ENCODE data around the gene RIOX2.

The RIOX2 gene

GRCh38 chr3:97999103-97999502 lies 26.9 kb upstream of the RIOX2 start:
- H3K9me3 Mint-ChIP-seq (ENCODE audit: low read depth), result no peaks in the 10 kb centered on the region
- H3K27me3 Mint-ChIP-seq, result no peaks in the 10 kb centered on the region
- H3K36me3 Mint-ChIP-seq, result no peaks in the 10 kb centered on the region
- peaks cover 7% of the 10 kb centered on the region for H3K4me1 Mint-ChIP-seq (ENCODE audit: low read depth)
- H3K4me3 Mint-ChIP-seq, result no peak overlapping the region
- H3K27ac Mint-ChIP-seq, result no peak overlapping the region

GRCh38 chr3:97996988-97997387 lies 24.8 kb upstream of the RIOX2 start:
- Mint-ChIP-seq H3K27ac (no peak overlapping the region), H3K9me3 (ENCODE audit: low read depth) (no peaks in the 10 kb centered on the region), H3K4me3 (no peak overlapping the region), H3K36me3 (no peaks in the 10 kb centered on the region), H3K27me3 (no peaks in the 10 kb centered on the region), H3K4me1 (ENCODE audit: low read depth) (peaks cover 1% of the 10 kb centered on the region)

- Mint-ChIP-seq H3K27me3 (no peaks in the 10 kb centered on the region), H3K9me3 (ENCODE audit: low read depth) (no peaks in the 10 kb centered on the region), H3K27ac (no peak overlapping the region), H3K4me3 (no peak overlapping the region), H3K4me1 (ENCODE audit: low read depth) (peaks cover 19% of the 10 kb centered on the region), H3K36me3 (no peaks in the 10 kb centered on the region)
These were observed 22.2 kb upstream of the RIOX2 start for GRCh38 chr3:97994328-97994945.

- no peaks in the 10 kb centered on the region for H3K9me3 Mint-ChIP-seq (ENCODE audit: low read depth)
- H3K4me3 Mint-ChIP-seq, result no peak overlapping the region
- peaks cover 19% of the 10 kb centered on the region for H3K4me1 Mint-ChIP-seq (ENCODE audit: low read depth)
- H3K27me3 Mint-ChIP-seq, result no peaks in the 10 kb centered on the region
- H3K36me3 Mint-ChIP-seq, result no peaks in the 10 kb centered on the region
- no peak overlapping the region for H3K27ac Mint-ChIP-seq
These were observed 21.3 kb upstream of the RIOX2 start for GRCh38 chr3:97993526-97993925.

GRCh38 chr3:97992547-97993173 lies 20.4 kb upstream of the RIOX2 start:
- H3K4me3 Mint-ChIP-seq, result no peak overlapping the region
- H3K27ac Mint-ChIP-seq, result no peak overlapping the region
- H3K36me3 Mint-ChIP-seq, result no peaks in the 10 kb centered on the region
- peaks cover 19% of the 10 kb centered on the region for H3K4me1 Mint-ChIP-seq (ENCODE audit: low read depth)
- H3K9me3 Mint-ChIP-seq (ENCODE audit: low read depth), result no peaks in the 10 kb centered on the region
- H3K27me3 Mint-ChIP-seq, result no peaks in the 10 kb centered on the region

GRCh38 chr3:97991293-97991682 lies 19.1 kb upstream of the RIOX2 start:
- Mint-ChIP-seq H3K4me1 (ENCODE audit: low read depth) (peaks cover 19% of the 10 kb centered on the region), H3K36me3 (no peaks in the 10 kb centered on the region), H3K27me3 (no peaks in the 10 kb centered on the region), H3K4me3 (peak overlapping the region; percentile 63), H3K27ac (no peak overlapping the region), H3K9me3 (ENCODE audit: low read depth) (no peaks in the 10 kb centered on the region)

GRCh38 chr3:97990624-97991292 lies 18.5 kb upstream of the RIOX2 start:
- Mint-ChIP-seq H3K27me3 (no peaks in the 10 kb centered on the region), H3K9me3 (ENCODE audit: low read depth) (no peaks in the 10 kb centered on the region), H3K36me3 (no peaks in the 10 kb centered on the region), H3K4me1 (ENCODE audit: low read depth) (peaks cover 19% of the 10 kb centered on the region), H3K27ac (no peak overlapping the region), H3K4me3 (peak overlapping the region; percentile 63)

GRCh38 chr3:97988784-97989568 lies 16.7 kb upstream of the RIOX2 start:
- peaks cover 19% of the 10 kb centered on the region for H3K4me1 Mint-ChIP-seq (ENCODE audit: low read depth)
- no peaks in the 10 kb centered on the region for H3K9me3 Mint-ChIP-seq (ENCODE audit: low read depth)
- no peaks in the 10 kb centered on the region for H3K27me3 Mint-ChIP-seq
- H3K4me3 Mint-ChIP-seq, result no peak overlapping the region
- H3K27ac Mint-ChIP-seq, result no peak overlapping the region
- no peaks in the 10 kb centered on the region for H3K36me3 Mint-ChIP-seq

- Mint-ChIP-seq H3K4me1 (ENCODE audit: low read depth) (peaks cover 18% of the 10 kb centered on the region), H3K36me3 (no peaks in the 10 kb centered on the region)
These were observed 15.1 kb upstream of the RIOX2 start for GRCh38 chr3:97987306-97987705.

GRCh38 chr3:97983933-97984491 lies 11.8 kb upstream of the RIOX2 start:
- Mint-ChIP-seq H3K27me3 (no peaks in the 10 kb centered on the region), H3K9me3 (ENCODE audit: low read depth) (no peaks in the 10 kb centered on the region), H3K4me1 (ENCODE audit: low read depth) (peaks cover 5% of the 10 kb centered on the region), H3K36me3 (peaks cover 2% of the 10 kb centered on the region), H3K4me3 (no peak overlapping the region), H3K27ac (no peak overlapping the region)

More at GRCh38 chr3:97987306-97987705, 15.1 kb upstream of the RIOX2 start:
- H3K27ac Mint-ChIP-seq, result no peak overlapping the region
- H3K27me3 Mint-ChIP-seq, result no peaks in the 10 kb centered on the region
- H3K9me3 Mint-ChIP-seq (ENCODE audit: low read depth), result no peaks in the 10 kb centered on the region
- no peak overlapping the region for H3K4me3 Mint-ChIP-seq

- no peaks in the 10 kb centered on the region for H3K9me3 Mint-ChIP-seq (ENCODE audit: low read depth)
- H3K27ac Mint-ChIP-seq, result peak overlapping the region; percentile 64
- H3K4me3 Mint-ChIP-seq, result peak overlapping the region; percentile 17
- H3K36me3 Mint-ChIP-seq, result peaks cover 2% of the 10 kb centered on the region
- no peaks in the 10 kb centered on the region for H3K27me3 Mint-ChIP-seq
- H3K4me1 Mint-ChIP-seq (ENCODE audit: low read depth), result peaks cover 5% of the 10 kb centered on the region
These were observed 9.7 kb upstream of the RIOX2 start for GRCh38 chr3:97981886-97982285.

GRCh38 chr3:97979610-97980009 lies 7.4 kb upstream of the RIOX2 start:
- Mint-ChIP-seq H3K27me3 (no peaks in the 10 kb centered on the region), H3K36me3 (peaks cover 2% of the 10 kb centered on the region), H3K27ac (no peak overlapping the region), H3K9me3 (ENCODE audit: low read depth) (no peaks in the 10 kb centered on the region), H3K4me3 (no peak overlapping the region), H3K4me1 (ENCODE audit: low read depth) (peaks cover 12% of the 10 kb centered on the region)

GRCh38 chr3:97975466-97975865 lies 3.2 kb upstream of the RIOX2 start:
- no peak overlapping the region for H3K27ac Mint-ChIP-seq
- peaks cover 2% of the 10 kb centered on the region for H3K36me3 Mint-ChIP-seq
- no peaks in the 10 kb centered on the region for H3K9me3 Mint-ChIP-seq (ENCODE audit: low read depth)
- no peaks in the 10 kb centered on the region for H3K27me3 Mint-ChIP-seq
- no peak overlapping the region for H3K4me3 Mint-ChIP-seq
- H3K4me1 Mint-ChIP-seq (ENCODE audit: low read depth), result peaks cover 27% of the 10 kb centered on the region

GRCh38 chr3:97974996-97975395 lies 2.8 kb upstream of the RIOX2 start:
- Mint-ChIP-seq H3K4me3 (no peak overlapping the region), H3K9me3 (ENCODE audit: low read depth) (no peaks in the 10 kb centered on the region), H3K36me3 (peaks cover under 1% of the 10 kb centered on the region), H3K27ac (no peak overlapping the region), H3K27me3 (no peaks in the 10 kb centered on the region), H3K4me1 (ENCODE audit: low read depth) (peaks cover 32% of the 10 kb centered on the region)

- Mint-ChIP-seq H3K27me3 (no peaks in the 10 kb centered on the region), H3K36me3 (no peaks in the 10 kb centered on the region), H3K4me3 (peak overlapping the region; percentile 78), H3K27ac (peak overlapping the region; percentile 75), H3K9me3 (ENCODE audit: low read depth) (no peaks in the 10 kb centered on the region), H3K4me1 (ENCODE audit: low read depth) (peaks cover 51% of the 10 kb centered on the region)
These were observed 745 bp upstream of the RIOX2 start for GRCh38 chr3:97972976-97973375.
